HL-60 (cell line): Measurements from ENCODE around the gene STEAP3.

Experiments
- DNase-seq, 2 experiments: peaks; one replicate each; pipeline ENCODE4 v3.0.0-alpha.2; 2010 to 2020; ENCODE audit warnings: low read depth in 1 of 2, low spot score in 1 of 2
- H3K27ac ChIP-seq: fragments of 250-450 bp; sonication (Bioruptor Pico); replicated peaks from 2 replicates; pipeline ENCODE4 v1.5.1; 2020; ENCODE audit warnings: mild to moderate bottlenecking, moderate library complexity
- H3K27me3 ChIP-seq: fragments of 250-450 bp; sonication (Bioruptor Pico); 2 replicates; pipeline ENCODE4 v1.5.1; 2021; ENCODE audit warnings: mild to moderate bottlenecking, moderate library complexity; ENCODE audit not compliant: insufficient read depth, poor library complexity, severe bottlenecking
- H3K4me3 ChIP-seq: replicated peaks from 2 replicates; pipeline ENCODE4 v1.5.1; 2011; ENCODE audit warnings: mild to moderate bottlenecking, control low read depth, low read length; ENCODE audit not compliant: insufficient read depth
- GABPA ChIP-seq: IDR thresholded peaks from 2 replicates; pipeline ENCODE4 v1.6.1; 2012; ENCODE audit warnings: low read depth
- POLR2AphosphoS5 ChIP-seq: IDR thresholded peaks from 2 replicates; pipeline ENCODE4 v1.6.1; 2012; ENCODE audit warnings: low read depth
- SPI1 ChIP-seq: IDR thresholded peaks from 2 replicates; pipeline ENCODE4 v1.6.1; 2012; ENCODE audit warnings: low read depth, mild to moderate bottlenecking, borderline replicate concordance
- TF ChIP-seq, protein P1 (sequence below): IDR thresholded peaks from one replicate; pipeline ENCODE4 v1.5.1; 2011; ENCODE audit warnings: low read length, control low read depth, inconsistent platforms; ENCODE audit not compliant: insufficient read depth
- TF ChIP-seq, protein P2 (sequence below): IDR thresholded peaks from 2 replicates; pipeline ENCODE4 v1.6.1; 2012; ENCODE audit warnings: low read depth; ENCODE audit not compliant: insufficient replicate concordance

The STEAP3 gene

DNA sequence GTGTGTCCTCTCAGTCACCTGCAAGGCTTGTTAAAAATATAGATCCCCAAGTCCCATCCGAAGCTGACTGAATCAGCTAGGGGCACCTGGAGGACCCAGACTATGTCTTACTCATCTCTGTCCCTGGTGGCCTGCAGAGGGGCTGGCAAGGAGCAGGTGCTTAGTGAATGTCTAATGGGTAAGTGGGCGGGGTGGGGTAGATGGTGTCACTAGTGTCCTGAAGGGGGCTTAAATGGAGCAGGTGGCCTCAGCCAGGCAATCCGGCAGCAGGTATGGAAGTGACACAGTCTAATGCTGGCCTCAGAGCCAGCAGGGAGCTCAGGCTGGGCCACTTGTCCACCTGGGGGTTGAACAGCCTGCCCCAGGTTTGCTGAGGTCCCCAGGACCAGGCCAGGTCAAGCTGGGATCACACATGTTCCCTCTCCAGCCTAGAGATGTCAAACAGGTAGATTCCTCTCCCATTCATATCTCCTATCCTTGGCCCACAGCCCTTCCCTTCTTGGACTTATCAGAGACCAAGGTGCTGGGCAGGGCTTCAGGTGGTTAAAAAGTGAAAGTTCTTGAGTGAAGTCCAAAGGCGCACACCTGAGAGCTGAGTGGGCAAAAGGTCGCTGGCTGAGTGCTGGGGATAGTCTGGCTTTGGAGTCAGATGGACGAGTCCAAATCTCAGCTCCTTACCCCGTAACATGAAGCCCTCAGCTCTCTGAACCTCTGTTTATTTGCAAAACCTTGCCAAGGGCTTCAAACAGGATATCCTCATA lies 1.7 kb downstream of the STEAP3 start:
- TF ChIP-seq POLR2AphosphoS5 (no peak), SPI1 (no peak), GABPA (no peak)
- TF ChIP-seq, protein P1, sequence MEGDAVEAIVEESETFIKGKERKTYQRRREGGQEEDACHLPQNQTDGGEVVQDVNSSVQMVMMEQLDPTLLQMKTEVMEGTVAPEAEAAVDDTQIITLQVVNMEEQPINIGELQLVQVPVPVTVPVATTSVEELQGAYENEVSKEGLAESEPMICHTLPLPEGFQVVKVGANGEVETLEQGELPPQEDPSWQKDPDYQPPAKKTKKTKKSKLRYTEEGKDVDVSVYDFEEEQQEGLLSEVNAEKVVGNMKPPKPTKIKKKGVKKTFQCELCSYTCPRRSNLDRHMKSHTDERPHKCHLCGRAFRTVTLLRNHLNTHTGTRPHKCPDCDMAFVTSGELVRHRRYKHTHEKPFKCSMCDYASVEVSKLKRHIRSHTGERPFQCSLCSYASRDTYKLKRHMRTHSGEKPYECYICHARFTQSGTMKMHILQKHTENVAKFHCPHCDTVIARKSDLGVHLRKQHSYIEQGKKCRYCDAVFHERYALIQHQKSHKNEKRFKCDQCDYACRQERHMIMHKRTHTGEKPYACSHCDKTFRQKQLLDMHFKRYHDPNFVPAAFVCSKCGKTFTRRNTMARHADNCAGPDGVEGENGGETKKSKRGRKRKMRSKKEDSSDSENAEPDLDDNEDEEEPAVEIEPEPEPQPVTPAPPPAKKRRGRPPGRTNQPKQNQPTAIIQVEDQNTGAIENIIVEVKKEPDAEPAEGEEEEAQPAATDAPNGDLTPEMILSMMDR, result no peak
- TF ChIP-seq, protein P2, sequence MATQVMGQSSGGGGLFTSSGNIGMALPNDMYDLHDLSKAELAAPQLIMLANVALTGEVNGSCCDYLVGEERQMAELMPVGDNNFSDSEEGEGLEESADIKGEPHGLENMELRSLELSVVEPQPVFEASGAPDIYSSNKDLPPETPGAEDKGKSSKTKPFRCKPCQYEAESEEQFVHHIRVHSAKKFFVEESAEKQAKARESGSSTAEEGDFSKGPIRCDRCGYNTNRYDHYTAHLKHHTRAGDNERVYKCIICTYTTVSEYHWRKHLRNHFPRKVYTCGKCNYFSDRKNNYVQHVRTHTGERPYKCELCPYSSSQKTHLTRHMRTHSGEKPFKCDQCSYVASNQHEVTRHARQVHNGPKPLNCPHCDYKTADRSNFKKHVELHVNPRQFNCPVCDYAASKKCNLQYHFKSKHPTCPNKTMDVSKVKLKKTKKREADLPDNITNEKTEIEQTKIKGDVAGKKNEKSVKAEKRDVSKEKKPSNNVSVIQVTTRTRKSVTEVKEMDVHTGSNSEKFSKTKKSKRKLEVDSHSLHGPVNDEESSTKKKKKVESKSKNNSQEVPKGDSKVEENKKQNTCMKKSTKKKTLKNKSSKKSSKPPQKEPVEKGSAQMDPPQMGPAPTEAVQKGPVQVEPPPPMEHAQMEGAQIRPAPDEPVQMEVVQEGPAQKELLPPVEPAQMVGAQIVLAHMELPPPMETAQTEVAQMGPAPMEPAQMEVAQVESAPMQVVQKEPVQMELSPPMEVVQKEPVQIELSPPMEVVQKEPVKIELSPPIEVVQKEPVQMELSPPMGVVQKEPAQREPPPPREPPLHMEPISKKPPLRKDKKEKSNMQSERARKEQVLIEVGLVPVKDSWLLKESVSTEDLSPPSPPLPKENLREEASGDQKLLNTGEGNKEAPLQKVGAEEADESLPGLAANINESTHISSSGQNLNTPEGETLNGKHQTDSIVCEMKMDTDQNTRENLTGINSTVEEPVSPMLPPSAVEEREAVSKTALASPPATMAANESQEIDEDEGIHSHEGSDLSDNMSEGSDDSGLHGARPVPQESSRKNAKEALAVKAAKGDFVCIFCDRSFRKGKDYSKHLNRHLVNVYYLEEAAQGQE, result no peak
- Histone ChIP-seq H3K27ac (no peak overlapping the region), H3K27me3 (no peaks in the 10 kb centered on the region), H3K4me3 (no peak overlapping the region)
- DNase-seq, result no peak

DNA sequence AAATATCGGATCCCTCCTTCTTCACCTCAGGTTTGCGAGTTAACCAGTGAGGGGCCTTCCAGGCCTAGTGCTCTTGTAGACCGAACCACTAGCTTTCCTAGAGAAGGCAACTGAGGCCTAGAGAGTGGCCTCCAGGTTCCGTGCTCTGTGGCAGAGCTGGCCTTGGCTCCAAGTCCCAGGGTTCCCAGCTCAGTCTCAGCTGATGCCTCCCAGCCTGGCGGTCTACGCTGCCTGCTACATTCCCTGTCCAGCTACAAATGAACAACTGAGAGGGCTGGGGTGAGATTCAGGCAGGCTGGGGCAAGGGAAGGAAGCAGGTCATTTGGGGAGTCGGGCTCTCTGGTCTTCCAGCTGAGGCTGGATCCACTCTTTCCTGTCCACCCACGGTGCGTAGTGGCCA lies 2.3 kb downstream of the STEAP3 start:
- TF ChIP-seq POLR2AphosphoS5 (no peak), SPI1 (no peak), GABPA (no peak)
- TF ChIP-seq, protein P1, result no peak
- TF ChIP-seq, protein P2, result no peak
- H3K4me3 ChIP-seq, result no peak overlapping the region
- no peak for DNase-seq
- no peak overlapping the region for H3K27ac ChIP-seq
- no peaks in the 10 kb centered on the region for H3K27me3 ChIP-seq

DNA sequence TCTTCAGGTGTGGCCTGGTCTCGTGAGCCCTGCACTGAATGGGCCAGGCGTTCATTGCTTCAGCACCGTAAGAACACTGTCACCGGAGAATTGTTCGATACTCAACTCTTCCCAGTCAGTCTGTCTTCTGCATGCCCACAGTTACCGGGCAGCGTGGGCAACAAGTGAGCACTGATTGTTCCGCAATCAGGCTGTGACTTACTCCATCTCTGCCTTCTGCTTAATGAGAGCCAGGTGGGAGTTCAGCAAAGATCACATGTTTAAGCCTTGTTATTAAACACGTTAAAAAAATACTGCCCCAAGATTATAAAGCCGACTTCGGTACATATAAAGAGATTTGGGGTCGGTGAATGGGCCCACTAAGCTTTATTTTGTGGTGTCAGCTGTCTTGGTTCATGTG lies 3.7 kb downstream of the STEAP3 start:
- TF ChIP-seq, protein P1, result no peak
- no peak for TF ChIP-seq POLR2AphosphoS5
- TF ChIP-seq, protein P2, result no peak
- no peak for TF ChIP-seq SPI1
- TF ChIP-seq GABPA, result no peak
- no peaks in the 10 kb centered on the region for H3K27me3 ChIP-seq
- no peak overlapping the region for H3K4me3 ChIP-seq
- H3K27ac ChIP-seq, result no peak overlapping the region
- DNase-seq, result no peak
